Kidney epithelial cell (primary cell): ENCODE results near the gene RETREG3. TPM values are rescaled to one million over a fixed set of nuclear protein-coding genes. Genes with fewer than 3 reads are reported as not detected.

ENCODE experiments used
- DNase-seq: peaks from one replicate; pipeline ENCODE4 v3.0.0-alpha.2; 2010; ENCODE audit warnings: low read depth
- H3K27me3 ChIP-seq: 2 replicates; pipeline ENCODE4 v1.6.0; 2011; ENCODE audit warnings: low read length; ENCODE audit not compliant: control insufficient read depth, insufficient read depth
- H3K36me3 ChIP-seq: 2 replicates; pipeline ENCODE4 v1.5.1; 2011; ENCODE audit warnings: low read length; ENCODE audit not compliant: control insufficient read depth, insufficient read depth
- H3K4me3 ChIP-seq: 2 replicates; pipeline ENCODE4 v1.5.1; 2011; ENCODE audit warnings: low read depth, mild to moderate bottlenecking, control low read depth, low read length
- CTCF ChIP-seq: IDR thresholded peaks from 2 replicates; pipeline ENCODE4 v1.5.1; 2011; ENCODE audit warnings: mild to moderate bottlenecking, moderate library complexity, low read length, control low read depth, inconsistent platforms; ENCODE audit not compliant: insufficient read depth, poor library complexity, severe bottlenecking
- total RNA-seq: library from RNA; depleted of rRNA; stranded (reverse); fragments of >200 nt; gene quantifications from 2 replicates; pipeline ENCODE4 v1.2.3, GENCODE V29; 2015

RETREG3 gene
- total RNA-seq, 1 donor from 2014 or later = 68.2 TPM

- peaks cover 2% of the 10 kb centered on the region for H3K36me3 ChIP-seq
- DNase-seq = no peak
- TF ChIP-seq CTCF = no peak
- H3K4me3 ChIP-seq = peak overlapping the region; percentile 97
- H3K27me3 ChIP-seq = no peaks in the 10 kb centered on the region
Measured at GRCh38 chr17:42607769-42608168, 1.4 kb downstream of the RETREG3 start.

GRCh38 chr17:42603318-42603717, 5.9 kb downstream of the RETREG3 start:
- no peak for TF ChIP-seq CTCF
- Histone ChIP-seq H3K36me3 (no peaks in the 10 kb centered on the region), H3K27me3 (no peaks in the 10 kb centered on the region), H3K4me3 (no peak overlapping the region)
- DNase-seq = no peak

GRCh38 chr17:42598905-42599304, 10.3 kb downstream of the RETREG3 start:
- Histone ChIP-seq H3K36me3 (no peaks in the 10 kb centered on the region), H3K4me3 (no peak overlapping the region), H3K27me3 (no peaks in the 10 kb centered on the region)
- TF ChIP-seq CTCF = no peak
- DNase-seq = no peak

GRCh38 chr17:42596386-42596785, 12.8 kb downstream of the RETREG3 start:
- no peak for TF ChIP-seq CTCF
- no peak for DNase-seq
- H3K4me3 ChIP-seq = no peak overlapping the region
- no peaks in the 10 kb centered on the region for H3K36me3 ChIP-seq
- H3K27me3 ChIP-seq = no peaks in the 10 kb centered on the region

- no peaks in the 10 kb centered on the region for H3K36me3 ChIP-seq
- no peak for DNase-seq
- no peak overlapping the region for H3K4me3 ChIP-seq
- no peaks in the 10 kb centered on the region for H3K27me3 ChIP-seq
- no peak for TF ChIP-seq CTCF
Measured at GRCh38 chr17:42591411-42591810, 17.8 kb downstream of the RETREG3 start.

GRCh38 chr17:42590886-42591285, 18.3 kb downstream of the RETREG3 start:
- no peak for TF ChIP-seq CTCF
- Histone ChIP-seq H3K36me3 (no peaks in the 10 kb centered on the region), H3K4me3 (no peak overlapping the region), H3K27me3 (no peaks in the 10 kb centered on the region)
- DNase-seq = no peak
